Measurements from ENCODE around the gene ARHGAP9.

- TF ChIP-seq CTCF (IDR thresholded peaks at IDR 0.05): no peak
- TF ChIP-seq POLR2AphosphoS5 (IDR thresholded peaks at IDR 0.05): no peak
- no peak for TF ChIP-seq POLR2A (IDR thresholded peaks at IDR 0.05)
Measured at GRCh38 chr12:57465030-57465746, 14.5 kb downstream of the ARHGAP9 start.

Data from suprapubic skin (tissue), 4 donors.